ENCODE data around the gene SH3RF1.

The SH3RF1 gene

GRCh38 chr4:169250796-169251195 lies 20.0 kb downstream of the SH3RF1 start:
- no peak for DNase-seq

GRCh38 chr4:169249999-169250398 lies 20.8 kb downstream of the SH3RF1 start:
- no peak for DNase-seq

DNA sequence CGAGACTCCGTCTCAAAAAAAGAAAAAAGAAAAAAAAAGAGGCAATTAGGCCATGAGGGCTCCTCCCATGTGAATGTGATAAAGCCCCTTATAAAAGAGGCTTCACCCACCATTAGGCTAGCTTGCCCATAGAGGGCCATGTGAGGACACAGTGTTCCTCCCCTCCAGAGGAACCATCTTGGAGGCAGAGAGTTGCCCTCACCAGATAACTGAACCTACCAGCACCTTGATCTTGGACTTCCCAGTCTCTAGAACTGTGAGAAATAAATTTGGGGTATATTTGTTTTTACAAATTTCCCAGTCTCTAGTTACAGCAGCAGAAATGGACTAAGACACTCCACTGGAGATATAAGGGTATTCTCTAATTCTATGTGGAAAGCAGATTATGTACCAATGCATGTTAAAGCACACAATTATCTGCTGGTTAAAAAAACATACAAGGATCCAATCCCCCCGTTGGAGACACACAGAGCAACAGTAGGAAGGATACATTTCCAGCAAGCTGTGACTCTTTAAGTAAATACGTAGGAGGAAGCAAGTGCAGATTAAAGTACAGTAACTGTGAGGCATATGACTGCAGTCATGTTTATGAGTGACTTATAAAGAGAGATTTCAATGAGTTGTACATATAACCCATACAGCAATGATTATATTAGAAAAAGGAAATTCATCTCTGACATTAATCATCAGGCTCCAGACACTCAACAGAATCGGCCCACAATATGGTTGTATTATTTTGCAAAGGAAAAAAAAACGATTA lies 21.4 kb downstream of the SH3RF1 start:
- DNase-seq: no peak

DNA sequence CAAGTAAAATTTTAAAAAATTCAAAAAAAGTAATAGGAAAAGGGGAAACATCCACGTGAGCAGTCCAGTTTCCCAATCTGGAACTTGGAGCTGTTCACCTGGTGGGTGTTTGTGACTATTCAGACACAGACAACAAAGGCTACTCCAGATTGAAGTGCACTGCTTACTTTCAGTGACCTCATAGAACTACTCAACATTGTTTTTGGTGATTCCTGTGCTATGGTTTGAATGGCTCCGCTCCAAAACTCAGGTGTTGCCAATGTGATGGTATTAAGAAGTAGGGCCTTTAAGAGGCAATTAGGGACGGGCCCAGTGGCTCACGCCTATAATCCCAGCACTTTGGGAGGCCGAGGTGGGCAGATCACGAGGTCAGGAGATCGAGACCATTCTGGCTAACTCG lies 22.1 kb downstream of the SH3RF1 start:
- no peak for DNase-seq

- DNase-seq: no peak
These were observed 23.8 kb downstream of the SH3RF1 start for GRCh38 chr4:169246957-169247396.

GRCh38 chr4:169246279-169246678 lies 24.5 kb downstream of the SH3RF1 start:
- no peak for DNase-seq

DNA sequence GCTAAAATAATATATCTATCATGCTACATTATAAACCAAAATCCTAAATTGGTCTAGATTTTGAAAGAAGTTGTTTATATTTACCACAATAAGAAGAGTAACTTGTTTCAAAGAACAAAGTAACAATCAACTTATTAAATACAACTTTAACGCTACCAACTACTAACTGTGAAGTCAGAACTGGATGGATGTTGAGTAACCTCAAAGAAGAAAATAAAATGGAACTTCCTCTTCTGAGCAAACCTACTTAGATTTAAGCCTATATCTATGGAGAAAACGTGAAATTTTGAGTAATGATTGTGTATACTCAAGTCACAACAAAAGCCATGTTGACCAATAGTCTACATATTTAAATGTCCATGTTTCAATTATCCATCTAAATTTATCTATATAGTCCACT lies 25.7 kb downstream of the SH3RF1 start:
- no peak for DNase-seq

DNA sequence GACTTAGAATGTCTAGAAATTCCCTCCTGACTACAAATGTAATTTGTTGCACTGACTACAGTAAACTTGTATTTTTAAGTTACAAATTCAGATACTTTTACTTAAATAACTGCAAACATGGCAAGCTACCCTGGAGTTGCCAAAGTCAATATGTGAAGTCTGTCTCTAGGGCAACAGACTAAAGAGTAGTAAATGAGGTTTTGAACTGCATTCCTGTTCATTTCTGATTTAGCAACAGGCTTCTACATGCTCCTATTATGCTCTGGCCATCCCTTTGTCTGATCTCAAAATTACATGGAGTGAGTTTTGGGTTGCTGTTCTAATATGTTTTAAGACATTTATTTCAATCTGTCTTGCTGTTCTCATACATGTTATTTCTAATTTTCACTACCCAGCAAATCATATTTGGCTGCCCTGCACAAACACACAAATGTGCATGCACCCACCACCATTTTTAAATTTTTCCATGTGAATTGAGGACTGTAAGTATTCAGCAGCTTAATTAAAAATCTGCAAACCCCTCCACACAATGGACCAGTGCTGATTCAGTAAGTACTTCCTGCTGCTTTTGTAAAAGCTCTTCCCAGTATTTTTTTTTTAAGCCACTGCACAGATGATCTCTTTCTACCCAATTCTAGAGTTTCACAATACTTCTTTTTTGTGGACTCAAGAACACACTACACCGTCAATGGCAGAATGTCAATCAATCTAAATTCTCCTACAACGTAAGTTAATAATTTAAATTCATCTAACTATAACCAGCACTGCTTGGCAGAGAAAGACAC lies 26.7 kb downstream of the SH3RF1 start:
- no peak for DNase-seq

- DNase-seq: no peak
These were observed 29.3 kb downstream of the SH3RF1 start for GRCh38 chr4:169241464-169241863.

- no peak for DNase-seq
These were observed 31.4 kb downstream of the SH3RF1 start for GRCh38 chr4:169239221-169239905.

DNA sequence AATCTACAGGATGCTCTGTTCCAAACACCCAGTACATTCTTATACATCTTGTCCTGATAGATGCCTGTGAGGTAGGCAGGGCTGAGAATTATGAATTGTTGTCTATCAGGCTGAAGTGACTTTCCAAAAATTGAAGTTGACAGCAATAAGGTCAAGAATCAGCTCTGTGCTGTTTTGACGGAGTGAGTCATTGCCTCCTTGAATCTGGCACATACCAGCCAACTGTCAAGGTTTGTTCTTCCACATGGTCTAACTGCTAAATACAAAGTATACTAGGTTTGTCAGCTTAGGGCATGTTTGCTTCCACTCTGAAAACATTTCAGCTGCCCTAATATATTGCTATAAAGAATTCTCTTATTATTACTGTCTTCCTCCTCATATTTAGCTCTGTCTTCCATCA lies 32.3 kb downstream of the SH3RF1 start:
- no peak for DNase-seq

DNA sequence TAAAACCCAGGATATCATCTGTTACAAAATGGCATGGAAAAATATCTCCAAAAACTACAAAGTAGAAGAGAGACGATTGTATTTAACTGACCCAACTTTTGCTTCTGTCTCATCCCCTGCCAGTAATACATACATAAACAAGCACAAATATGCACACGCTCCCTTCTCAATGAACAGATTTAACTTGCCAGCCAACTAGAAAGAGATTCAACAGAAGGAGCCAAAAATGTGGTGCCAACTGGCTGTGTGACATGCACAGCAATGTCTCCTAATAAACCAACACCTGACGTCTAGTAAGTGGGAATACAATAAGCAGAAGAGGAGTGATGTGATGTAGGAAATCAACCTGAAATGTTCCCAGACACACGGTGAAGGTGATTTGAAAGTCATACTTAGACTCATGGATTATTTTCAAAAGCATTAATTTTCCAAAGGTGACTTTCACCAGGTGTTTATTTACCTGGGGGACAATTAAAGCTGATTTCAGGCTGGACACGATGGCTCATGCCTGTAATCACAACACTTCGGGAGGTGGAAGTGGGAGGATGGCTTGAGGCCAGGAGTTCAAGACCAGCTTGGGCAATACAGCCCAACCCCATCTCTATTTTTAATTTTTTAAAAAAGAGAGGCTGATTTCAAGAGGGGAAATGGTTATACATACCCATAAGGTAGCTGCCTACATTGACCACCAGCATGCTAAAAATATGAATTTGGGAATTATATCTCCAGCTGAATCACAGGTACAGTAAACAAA lies 33.7 kb downstream of the SH3RF1 start:
- DNase-seq: no peak

- DNase-seq: no peak
These were observed 34.7 kb downstream of the SH3RF1 start for GRCh38 chr4:169236078-169236477.

- DNase-seq: no peak
These were observed 36.5 kb downstream of the SH3RF1 start for GRCh38 chr4:169234137-169234855.

DNA sequence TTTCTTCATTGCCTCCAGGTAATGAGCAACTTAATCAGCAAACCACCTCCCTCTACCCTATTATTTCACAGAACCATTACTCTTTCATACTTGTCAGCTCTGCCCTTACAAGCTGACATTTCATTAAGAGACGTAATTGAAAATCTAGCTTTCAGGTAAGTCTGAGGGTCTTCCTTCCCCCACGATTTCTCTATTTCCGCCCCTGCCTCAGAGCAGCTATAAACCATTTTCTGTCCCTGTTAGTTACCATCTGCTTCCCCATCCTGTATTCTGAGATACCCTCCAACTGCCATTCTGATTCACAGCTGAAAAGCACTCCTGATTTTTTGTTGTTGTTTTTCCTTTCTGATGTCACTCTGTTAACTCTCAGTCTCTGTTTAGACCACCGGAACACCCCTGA lies 37.1 kb downstream of the SH3RF1 start:
- DNase-seq: no peak

DNA sequence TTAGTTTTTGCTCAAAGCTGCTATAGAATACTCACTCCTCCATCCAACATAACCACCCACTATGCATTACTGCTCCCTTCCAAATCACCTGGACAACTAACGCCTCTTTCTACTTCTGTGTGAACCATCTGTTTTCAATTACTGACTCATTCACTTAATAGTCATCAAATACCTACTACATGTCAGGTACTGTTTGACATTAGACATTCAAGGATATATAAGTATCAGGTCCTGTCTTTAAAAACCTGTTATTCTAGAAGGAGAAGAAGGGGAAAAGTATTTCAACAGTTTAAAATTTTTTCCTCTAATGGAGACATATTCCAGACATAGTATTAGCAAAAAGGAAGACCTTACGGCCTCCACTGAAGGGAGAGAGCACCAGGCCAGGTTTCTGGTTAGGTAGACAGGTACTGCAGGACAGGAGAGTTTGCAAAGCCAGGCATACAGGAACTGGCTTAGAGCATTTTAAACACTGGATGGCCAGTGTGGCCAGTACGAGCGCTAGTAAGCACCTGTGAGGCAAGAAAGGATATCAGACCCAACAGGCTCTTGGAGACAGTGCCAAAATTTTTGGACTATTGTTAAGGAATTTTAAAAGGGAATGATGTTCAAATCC lies 39.0 kb downstream of the SH3RF1 start:
- DNase-seq: no peak

DNA sequence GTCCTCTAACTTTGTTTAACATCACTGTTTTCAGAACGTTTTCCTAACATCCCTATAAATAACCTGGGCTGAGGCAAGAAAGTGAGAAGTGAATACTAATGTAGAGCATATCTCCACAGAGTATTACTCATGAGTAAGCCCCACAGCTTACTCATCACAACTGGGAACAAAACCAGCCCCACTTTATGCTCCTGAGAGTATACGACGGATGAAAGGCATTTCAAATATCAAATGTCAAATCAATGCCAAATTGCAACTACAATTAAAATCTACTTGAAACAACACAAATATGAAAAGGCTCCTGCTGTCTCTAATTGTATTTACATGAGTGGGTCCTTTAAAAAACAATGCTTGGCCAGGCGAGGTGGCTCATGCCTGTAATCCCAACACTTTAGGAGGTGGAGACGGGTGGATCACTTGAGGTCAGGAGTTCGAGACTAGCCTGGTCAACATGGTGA lies 41.2 kb downstream of the SH3RF1 start:
- no peak for DNase-seq

DNA sequence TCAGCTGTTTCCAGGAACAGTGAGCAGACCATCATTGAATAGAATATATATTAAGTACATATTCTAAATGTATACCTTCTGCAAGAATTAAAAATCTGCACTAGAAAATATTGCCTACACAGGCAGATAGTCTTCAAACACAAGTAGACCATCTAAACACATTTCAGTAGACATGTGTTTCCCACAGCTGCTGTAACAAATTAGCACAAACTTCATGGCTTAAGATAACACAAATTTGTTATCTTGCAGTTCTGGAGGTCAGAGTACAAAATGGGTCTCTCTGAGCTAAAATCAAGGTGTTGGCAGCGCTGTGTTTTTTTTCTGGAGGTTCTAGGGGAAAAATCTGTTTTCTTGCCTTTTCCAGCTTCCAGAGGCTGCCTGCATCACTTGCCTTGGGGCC lies 42.7 kb downstream of the SH3RF1 start:
- DNase-seq: no peak

DNA sequence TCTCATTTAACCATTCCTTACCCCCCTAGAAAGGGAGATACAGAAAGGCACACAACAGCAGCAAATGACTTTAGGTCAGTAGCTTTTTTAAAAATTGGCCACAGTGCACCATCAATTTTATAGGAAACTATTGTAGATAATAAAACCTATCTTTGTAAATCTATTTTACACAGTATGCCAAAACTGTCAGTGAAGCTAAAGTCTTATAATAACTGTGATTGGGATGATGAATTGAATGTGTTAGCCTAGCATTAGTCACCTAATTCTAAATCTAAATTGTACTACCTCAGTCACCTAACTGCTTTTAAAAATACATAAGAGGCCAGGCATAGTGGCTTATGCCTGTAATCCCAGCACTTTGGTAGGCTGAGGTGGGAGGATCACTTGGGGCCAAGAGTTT lies 44.2 kb downstream of the SH3RF1 start:
- DNase-seq: no peak

DNA sequence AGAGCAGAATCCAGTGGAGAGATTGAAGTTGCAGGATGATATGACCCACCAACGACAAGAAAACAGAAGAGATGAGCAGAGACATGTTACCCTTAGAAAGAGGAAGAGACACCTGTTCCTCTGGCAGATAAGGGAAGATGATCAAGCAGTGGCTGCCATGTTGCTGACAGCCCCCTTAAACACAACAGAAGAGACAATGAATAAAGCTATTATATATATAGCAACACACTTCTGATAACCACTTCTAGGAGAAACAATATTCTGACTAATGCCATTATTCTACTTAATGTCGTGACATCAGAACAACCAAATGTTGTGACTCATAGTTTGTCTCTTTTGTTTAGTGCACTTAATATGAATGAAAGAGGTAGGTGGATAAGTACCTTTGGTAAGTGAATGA lies 44.9 kb downstream of the SH3RF1 start:
- DNase-seq: no peak

GRCh38 chr4:169225058-169225751 lies 45.6 kb downstream of the SH3RF1 start:
- DNase-seq: no peak
